GM21576 (cell line): ENCODE data around the gene TUBB3.
"Not testable (repeated sequence)": the region's sequence is repeated elsewhere in the genome, so short reads cannot be mapped to it uniquely, and the experiment has no call there.

Experiments used
- ATAC-seq: cut with Tn5 transposase; IDR thresholded peaks from one replicate; pipeline ENCODE4 v1.9.1; 2021; ENCODE audit warnings: mild to moderate bottlenecking, moderate library complexity; ENCODE audit not compliant: unreplicated experiment

TUBB3 gene

GRCh38 chr16:89917773-89918452 is 5.2 kb upstream of the TUBB3 start:
- ATAC-seq, result peak; percentile 77

DNA sequence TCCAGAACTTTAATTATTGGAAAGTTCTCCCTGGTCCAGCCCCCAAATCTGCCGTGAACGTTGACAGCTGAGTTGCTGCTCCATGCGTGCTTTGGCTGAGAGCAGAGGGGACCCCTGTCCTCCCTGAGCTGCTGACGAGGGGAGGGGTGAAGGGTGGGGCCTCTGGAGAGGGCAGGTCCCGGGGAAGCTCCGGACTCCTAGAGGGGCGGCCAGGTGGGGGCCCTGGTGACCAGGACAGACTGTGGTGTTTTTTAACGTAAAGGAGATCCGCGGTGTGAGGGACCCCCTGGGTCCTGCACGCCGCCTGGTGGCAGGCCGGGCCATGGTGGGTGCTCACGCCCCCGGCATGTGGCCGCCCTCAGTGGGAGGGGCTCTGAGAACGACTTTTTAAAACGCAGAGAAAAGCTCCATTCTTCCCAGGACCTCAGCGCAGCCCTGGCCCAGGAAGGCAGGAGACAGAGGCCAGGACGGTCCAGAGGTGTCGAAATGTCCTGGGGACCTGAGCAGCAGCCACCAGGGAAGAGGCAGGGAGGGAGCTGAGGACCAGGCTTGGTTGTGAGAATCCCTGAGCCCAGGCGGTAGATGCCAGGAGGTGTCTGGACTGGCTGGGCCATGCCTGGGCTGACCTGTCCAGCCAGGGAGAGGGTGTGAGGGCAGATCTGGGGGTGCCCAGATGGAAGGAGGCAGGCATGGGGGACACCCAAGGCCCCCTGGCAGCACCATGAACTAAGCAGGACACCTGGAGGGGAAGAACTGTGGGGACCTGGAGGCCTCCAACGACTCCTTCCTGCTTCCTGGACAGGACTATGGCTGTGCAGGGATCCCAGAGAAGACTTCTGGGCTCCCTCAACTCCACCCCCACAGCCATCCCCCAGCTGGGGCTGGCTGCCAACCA is 4.4 kb upstream of the TUBB3 start, which contains the start of gene MC1R:
MC1R (plus strand) TSS at position 410 of the 895 bp plus-strand sequence; CDS start at position 807, 397 bp downstream.
- ATAC-seq, result no peak

DNA sequence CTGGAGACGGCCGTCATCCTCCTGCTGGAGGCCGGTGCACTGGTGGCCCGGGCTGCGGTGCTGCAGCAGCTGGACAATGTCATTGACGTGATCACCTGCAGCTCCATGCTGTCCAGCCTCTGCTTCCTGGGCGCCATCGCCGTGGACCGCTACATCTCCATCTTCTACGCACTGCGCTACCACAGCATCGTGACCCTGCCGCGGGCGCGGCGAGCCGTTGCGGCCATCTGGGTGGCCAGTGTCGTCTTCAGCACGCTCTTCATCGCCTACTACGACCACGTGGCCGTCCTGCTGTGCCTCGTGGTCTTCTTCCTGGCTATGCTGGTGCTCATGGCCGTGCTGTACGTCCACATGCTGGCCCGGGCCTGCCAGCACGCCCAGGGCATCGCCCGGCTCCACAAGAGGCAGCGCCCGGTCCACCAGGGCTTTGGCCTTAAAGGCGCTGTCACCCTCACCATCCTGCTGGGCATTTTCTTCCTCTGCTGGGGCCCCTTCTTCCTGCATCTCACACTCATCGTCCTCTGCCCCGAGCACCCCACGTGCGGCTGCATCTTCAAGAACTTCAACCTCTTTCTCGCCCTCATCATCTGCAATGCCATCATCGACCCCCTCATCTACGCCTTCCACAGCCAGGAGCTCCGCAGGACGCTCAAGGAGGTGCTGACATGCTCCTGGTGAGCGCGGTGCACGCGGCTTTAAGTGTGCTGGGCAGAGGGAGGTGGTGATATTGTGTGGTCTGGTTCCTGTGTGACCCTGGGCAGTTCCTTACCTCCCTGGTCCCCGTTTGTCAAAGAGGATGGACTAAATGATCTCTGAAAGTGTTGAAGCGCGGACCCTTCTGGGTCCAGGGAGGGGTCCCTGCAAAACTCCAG is 3.4 kb upstream of the TUBB3 start:
- ATAC-seq, result no peak

- no peak for ATAC-seq
Observed at GRCh38 chr16:89920723-89921122, 2.4 kb upstream of the TUBB3 start.

DNA sequence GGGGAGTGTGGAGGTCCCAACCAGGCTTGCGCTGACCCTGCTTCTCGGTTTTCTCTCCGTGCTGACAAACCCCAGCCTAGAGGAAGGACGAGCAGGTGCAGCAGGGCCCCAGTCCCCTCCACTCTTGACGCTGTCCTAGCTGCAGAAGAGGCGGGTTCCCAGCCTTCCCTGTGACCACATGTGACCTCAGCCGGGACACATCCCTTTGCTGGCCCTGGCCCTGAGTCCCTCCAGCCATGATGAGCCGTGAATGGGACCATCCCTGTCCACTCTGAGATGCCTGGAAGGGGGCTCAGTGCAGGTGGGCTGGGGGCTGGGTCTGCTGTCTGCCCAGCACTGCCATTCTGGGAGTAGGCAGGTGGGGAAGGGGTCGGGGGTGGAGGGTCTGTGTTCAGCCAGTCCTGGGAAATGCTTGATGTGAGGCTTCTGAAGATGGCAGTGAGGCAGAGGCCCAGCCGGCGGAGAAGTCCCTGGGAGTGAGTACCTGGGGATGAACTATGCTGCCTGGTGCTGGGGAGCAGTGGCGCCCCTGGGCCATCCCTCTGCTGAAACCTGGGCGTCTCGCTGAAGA is 1.9 kb upstream of the TUBB3 start:
- ATAC-seq, result no peak

GRCh38 chr16:89921702-89922476 is 1.3 kb upstream of the TUBB3 start:
- no peak for ATAC-seq

DNA sequence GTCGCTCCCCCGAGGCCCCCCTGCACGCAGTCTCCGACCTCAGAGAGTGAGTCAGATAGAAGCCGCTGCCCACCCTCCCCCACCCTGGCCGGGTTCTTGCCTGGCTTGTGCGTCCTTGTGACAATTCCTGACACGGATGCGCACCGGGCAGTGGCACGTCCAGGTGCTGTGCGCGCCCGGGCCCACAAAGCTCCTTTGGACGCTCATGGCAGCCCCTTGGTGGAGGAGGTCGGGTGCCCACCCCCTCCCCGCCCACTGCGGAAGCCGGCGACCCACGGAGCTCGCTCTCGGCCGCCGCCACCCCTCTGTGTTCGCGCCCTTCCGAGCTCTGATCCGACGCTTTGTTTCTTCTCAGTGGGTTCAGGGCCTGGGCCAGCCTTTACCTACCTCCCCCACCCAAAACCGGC is 662 bp upstream of the TUBB3 start:
- no peak for ATAC-seq

GRCh38 chr16:89923640-89924296 is 626 bp downstream of the TUBB3 start:
- ATAC-seq, result no peak

DNA sequence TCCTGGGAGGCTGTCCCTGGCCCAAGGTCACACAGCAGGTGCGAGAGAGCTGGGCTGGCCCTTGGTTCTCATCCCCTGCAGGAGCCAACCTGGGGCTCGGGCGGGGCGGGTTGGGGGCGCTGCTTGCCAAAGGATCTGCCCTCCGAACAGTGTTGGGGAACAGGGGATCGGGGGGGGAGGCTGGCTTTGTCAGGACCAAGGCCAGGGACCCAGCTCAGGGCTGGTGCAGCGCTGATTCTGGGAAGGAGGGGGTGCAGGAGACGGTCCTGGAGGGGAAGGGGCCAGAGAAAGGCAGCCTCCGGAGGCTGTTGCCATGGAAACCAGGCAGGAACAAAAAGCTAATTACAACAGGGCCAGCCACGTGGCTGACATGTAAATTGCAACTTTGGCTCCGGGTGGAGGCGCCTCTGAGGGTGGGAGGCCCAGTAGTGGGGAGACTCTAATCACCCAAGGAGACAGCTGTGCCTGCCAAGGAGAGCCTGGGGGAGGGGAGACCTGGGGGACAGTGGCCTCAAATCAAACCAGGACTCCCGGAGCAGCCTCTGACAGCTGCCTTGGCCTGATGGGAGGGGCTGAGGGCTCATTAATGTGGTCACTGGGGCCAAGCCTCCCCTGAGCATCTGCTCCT is 1.3 kb downstream of the TUBB3 start:
- ATAC-seq, result no peak

DNA sequence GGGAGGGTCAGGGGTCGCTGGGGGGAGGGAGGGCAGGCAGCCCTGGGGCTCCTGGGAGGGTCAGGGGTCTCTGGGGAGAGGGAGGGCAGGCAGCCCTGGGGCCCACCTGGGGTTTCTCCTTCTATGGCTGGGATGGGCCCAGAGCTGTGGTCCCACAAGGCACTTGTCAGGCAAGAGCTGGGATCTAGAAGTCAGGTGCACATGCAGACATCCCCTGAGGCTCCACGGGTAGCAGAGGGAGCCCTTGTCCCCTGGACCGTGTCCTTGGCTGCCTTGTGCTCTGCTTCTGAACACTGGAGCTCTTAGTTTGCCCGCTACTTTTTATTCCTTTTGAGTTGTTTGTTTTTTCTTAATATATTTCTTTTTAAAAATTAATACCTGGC is 1.8 kb downstream of the TUBB3 start:
- no peak for ATAC-seq

GRCh38 chr16:89925596-89926079 is 2.5 kb downstream of the TUBB3 start:
- ATAC-seq, result no peak

DNA sequence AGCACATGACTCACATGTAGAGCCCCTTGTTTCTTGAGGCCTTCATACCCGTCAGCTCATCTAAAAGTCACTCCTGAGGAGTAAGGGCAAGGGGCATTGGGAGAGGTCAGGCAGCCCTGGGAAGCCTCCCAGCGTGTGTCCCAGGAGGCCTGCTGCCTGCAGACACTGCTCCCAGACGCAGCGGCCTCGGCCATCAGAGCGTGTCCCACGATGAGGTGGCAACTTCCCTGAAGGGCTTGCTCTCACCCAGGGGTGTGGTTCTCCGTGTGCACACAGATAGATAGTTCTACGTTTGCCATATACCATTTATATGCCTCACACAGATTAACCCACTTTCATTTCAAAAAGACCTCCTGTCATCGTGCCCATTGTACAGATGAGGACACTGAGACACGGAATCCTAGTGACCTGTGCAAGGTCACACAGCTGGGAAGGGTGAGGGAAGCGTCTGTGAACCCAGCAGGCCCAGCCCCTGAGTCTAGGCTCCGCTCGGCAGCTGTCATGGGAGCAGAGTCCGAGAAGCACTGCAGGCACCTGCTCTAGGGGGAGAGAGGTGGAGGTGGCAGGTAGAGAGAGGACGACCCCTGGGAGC is 8.3 kb downstream of the TUBB3 start:
- ATAC-seq, result no peak

DNA sequence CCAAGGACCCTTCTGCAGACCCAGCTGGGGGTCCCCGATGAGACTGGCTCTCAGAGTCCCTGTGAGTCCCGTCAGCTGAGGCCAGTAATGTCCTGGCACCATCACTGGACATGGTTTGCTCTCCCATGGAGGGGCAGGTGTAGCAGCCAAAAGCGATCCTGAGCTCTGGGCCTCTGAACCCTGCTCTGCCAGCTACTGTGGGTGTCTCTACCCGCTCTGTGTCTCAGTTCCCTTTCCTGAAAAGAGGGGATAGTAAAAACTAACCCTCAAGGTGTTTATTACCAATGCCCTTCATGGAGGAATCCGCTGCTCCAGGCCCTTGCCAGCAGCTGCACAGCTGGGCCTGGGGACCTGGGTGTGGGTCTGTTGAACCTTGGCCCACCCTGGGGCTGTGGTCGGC is 8.8 kb downstream of the TUBB3 start:
- ATAC-seq, result no peak

DNA sequence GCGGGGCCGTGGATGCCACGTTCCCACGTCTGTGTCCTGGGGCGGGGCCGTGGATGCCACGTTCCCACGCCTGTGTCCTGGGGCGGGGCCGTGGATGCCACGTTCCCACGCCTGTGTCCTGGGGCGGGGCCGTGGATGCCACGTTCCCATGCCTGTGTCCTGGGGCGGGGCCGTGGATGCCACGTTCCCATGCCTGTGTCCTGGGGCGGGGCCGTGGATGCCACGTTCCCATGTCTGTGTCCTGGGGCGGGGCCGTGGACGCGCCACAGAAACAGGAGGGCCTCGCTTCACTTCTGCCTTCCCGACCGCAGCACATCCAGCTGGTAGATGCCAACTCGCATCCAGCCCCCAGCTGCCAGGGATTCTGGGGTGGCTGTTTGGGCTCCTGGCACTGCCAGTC is 10.9 kb downstream of the TUBB3 start:
- ATAC-seq, result not testable (repeated sequence)

DNA sequence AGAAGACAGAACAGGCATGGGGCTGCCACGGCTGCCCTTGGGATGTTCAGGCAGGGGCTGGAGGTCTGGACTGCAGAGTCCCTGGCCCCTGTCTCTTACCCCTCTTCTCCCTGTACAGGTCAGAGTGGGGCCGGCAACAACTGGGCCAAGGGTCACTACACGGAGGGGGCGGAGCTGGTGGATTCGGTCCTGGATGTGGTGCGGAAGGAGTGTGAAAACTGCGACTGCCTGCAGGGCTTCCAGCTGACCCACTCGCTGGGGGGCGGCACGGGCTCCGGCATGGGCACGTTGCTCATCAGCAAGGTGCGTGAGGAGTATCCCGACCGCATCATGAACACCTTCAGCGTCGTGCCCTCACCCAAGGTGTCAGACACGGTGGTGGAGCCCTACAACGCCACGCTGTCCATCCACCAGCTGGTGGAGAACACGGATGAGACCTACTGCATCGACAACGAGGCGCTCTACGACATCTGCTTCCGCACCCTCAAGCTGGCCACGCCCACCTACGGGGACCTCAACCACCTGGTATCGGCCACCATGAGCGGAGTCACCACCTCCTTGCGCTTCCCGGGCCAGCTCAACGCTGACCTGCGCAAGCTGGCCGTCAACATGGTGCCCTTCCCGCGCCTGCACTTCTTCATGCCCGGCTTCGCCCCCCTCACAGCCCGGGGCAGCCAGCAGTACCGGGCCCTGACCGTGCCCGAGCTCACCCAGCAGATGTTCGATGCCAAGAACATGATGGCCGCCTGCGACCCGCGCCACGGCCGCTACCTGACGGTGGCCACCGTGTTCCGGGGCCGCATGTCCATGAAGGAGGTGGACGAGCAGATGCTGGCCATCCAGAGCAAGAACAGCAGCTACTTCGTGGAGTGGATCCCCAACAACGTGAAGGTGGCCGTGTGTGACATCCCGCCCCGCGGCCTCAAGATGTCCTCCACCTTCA is 11.7 kb downstream of the TUBB3 start:
- no peak for ATAC-seq

- not testable (repeated sequence) for ATAC-seq
Observed at GRCh38 chr16:89935620-89936019, 12.5 kb downstream of the TUBB3 start.

- no peak for ATAC-seq
Observed at GRCh38 chr16:89936034-89936433, 12.9 kb downstream of the TUBB3 start.
